Prostate gland (tissue), 2 donors: ENCODE measurements around the gene SYNPO. TPM values are rescaled to one million over a fixed set of nuclear protein-coding genes. Genes with fewer than 3 reads are reported as not detected.

Experiments used
- DNase-seq: peaks from one replicate; pipeline ENCODE4 v3.0.0-alpha.2; 2019; ENCODE audit warnings: low spot score
- H3K27ac ChIP-seq, 2 donors: fragments of 200-600 bp; sonication (generic); 2 replicates each; pipeline ENCODE4 v1.5.1; 2017 to 2019
- H3K27me3 ChIP-seq: fragments of 200-600 bp; sonication (generic); replicated peaks from 2 replicates; pipeline ENCODE4 v1.5.1; 2019; ENCODE audit not compliant: insufficient read depth
- H3K36me3 ChIP-seq, 2 donors: fragments of 200-600 bp; sonication (generic); 1 replicate in 1 of 2; 2 replicates in 1 of 2; pipeline versions ENCODE4 v1.5.1 to v1.8.1; 2017 to 2019
- H3K4me1 ChIP-seq: fragments of 200-600 bp; sonication (generic); replicated peaks from 2 replicates; pipeline ENCODE4 v1.5.1; 2019
- H3K4me3 ChIP-seq, 2 donors: fragments of 200-600 bp; sonication (generic); 2 replicates each; pipeline ENCODE4 v1.5.1; 2017 to 2019
- H3K9me3 ChIP-seq: fragments of 200-600 bp; sonication (generic); 2 replicates; pipeline ENCODE4 v1.5.1; 2017
- CTCF ChIP-seq, 4 experiments: fragments of 200-600 bp in 2 of 4; fragments of 450-650 bp in 2 of 4; sonication (generic) in 2 of 4; IDR thresholded peaks; 1 replicate in 3 of 4; 2 replicates in 1 of 4; pipeline ENCODE4 v1.5.1; 2016 to 2019; ENCODE audit warnings: antibody characterized with exemption in 4 of 4, mild to moderate bottlenecking in 2 of 4, moderate library complexity in 2 of 4
- POLR2A ChIP-seq: fragments of 450-650 bp; IDR thresholded peaks from one replicate; pipeline ENCODE4 v1.6.1; 2016; ENCODE audit warnings: antibody characterized with exemption, mild to moderate bottlenecking
- POLR2AphosphoS5 ChIP-seq: sonication (generic); formaldehyde crosslinking; IDR thresholded peaks from one replicate; pipeline ENCODE4 v1.6.1; 2017; ENCODE audit warnings: antibody characterized with exemption
- WGBS: methylation state at CpG from one replicate; pipeline ENCODE4 v1.1.5; 2018; 5-methylcytosine and 5-hydroxymethylcytosine counted together
- intact Hi-C: fragments of 100-400 bp; cut with DNase I; formaldehyde crosslinking; loops from one replicate; pipeline ENCODE4 v1.14.2; 2022
- total RNA-seq, 2 donors: library from RNA; depleted of rRNA; stranded (reverse); fragments of >200 nt; gene quantifications; one replicate each; pipeline ENCODE4 v1.1.0, GENCODE V29; 2016

Gene SYNPO
- 10 to 100 TPM; 13.7 to 61.0 TPM for total RNA-seq

GRCh38 chr5:150640311-150641005, at the start of gene SYNPO:
Gene SYNPO, plus strand, starts transcription at chr5:150640660. Its CDS starts 7,616 bp downstream, at chr5:150648276.
- no peak within 1 kb of the TSS for H3K4me3 ChIP-seq
- H3K9me3 ChIP-seq = no peaks in the 10 kb centered on the region
- no peaks in the 10 kb centered on the region for H3K27me3 ChIP-seq
- no peaks in the 10 kb centered on the region for H3K36me3 ChIP-seq
- 27% methylated on average over 14 of the region's 14 CpGs for WGBS
- TF ChIP-seq CTCF (IDR thresholded peaks at IDR 0.05) (no peak), POLR2AphosphoS5 (peak; percentile 48)
- DNase-seq = peak; percentile 45
- peaks cover 16% of the 10 kb centered on the region for H3K4me1 ChIP-seq
- peak within 1 kb of the TSS; percentile 73 to 76 for H3K27ac ChIP-seq
- intact Hi-C loops = no loop called here

- H3K36me3 ChIP-seq = no peaks in the 10 kb centered on the region
- H3K9me3 ChIP-seq = no peaks in the 10 kb centered on the region
- no peak for DNase-seq
- no peaks in the 10 kb centered on the region for H3K27me3 ChIP-seq
- no peak overlapping the region for H3K4me3 ChIP-seq
- H3K27ac ChIP-seq = peak overlapping the region; percentile 33 to 40
- intact Hi-C loops = loop anchor here (2.0 kb wide), 1 partner anchor 66 kb away; no protein-coding TSS in a partner anchor
- WGBS = 37% methylated on average over 12 of the region's 12 CpGs
- H3K4me1 ChIP-seq = peaks cover 2% of the 10 kb centered on the region
- TF ChIP-seq POLR2A (no peak), CTCF (IDR thresholded peaks at IDR 0.05) (no peak), POLR2AphosphoS5 (no peak)
These were observed 49.3 kb upstream of the SYNPO start for GRCh38 chr5:150590979-150591695.

GRCh38 chr5:150593593-150593992, 46.9 kb upstream of the SYNPO start:
- Histone ChIP-seq H3K36me3 (no peaks in the 10 kb centered on the region), H3K27ac (no peak overlapping the region), H3K9me3 (no peaks in the 10 kb centered on the region), H3K4me3 (no peak overlapping the region), H3K27me3 (no peaks in the 10 kb centered on the region), H3K4me1 (peaks cover 2% of the 10 kb centered on the region)
- intact Hi-C loops = no loop called here
- DNase-seq = no peak
- WGBS = 73% methylated on average over 4 of the region's 4 CpGs
- TF ChIP-seq POLR2A = no peak
- no peak for TF ChIP-seq POLR2AphosphoS5
- no peak for TF ChIP-seq CTCF (IDR thresholded peaks at IDR 0.05)

- Histone ChIP-seq H3K4me3 (no peak overlapping the region), H3K4me1 (peaks cover 2% of the 10 kb centered on the region), H3K27me3 (no peaks in the 10 kb centered on the region), H3K36me3 (no peaks in the 10 kb centered on the region), H3K27ac (no peak overlapping the region), H3K9me3 (no peaks in the 10 kb centered on the region)
- no peak for TF ChIP-seq POLR2AphosphoS5
- no peak for TF ChIP-seq POLR2A
- TF ChIP-seq CTCF (IDR thresholded peaks at IDR 0.05) = no peak
- 65% methylated on average over 7 of the region's 7 CpGs for WGBS
- DNase-seq = no peak
- intact Hi-C loops = no loop called here
These were observed 46.5 kb upstream of the SYNPO start for GRCh38 chr5:150593996-150594395.
